Activated B cell treated with CpG ODN at 0.5 μM for 24 hours (primary cell): ENCODE data around the gene EFCAB8. TPM values are rescaled to one million over a fixed set of nuclear protein-coding genes. Genes with fewer than 3 reads are reported as not detected.

Experiments used
- ATAC-seq: fragments of 200-7000 bp; cut with Tn5 transposase; one replicate; pipeline ENCODE4 v1.10.0; 2021; ENCODE audit warnings: low read depth, mild to moderate bottlenecking, moderate library complexity
- CTCF ChIA-PET: fragments of 350-600 bp; sonication (Branson Sonifier 250); formaldehyde crosslinking; loops from one replicate; lab custom pipeline; 2021; ENCODE audit warnings: antibody characterized with exemption; lab: Charles Lee
- POLR2A ChIA-PET: fragments of 350-600 bp; sonication (Branson Sonifier 250); formaldehyde crosslinking; loops from one replicate; lab custom pipeline; 2021; ENCODE audit warnings: antibody characterized with exemption; lab: Charles Lee
- DNase-seq: peaks from one replicate; pipeline ENCODE4 v3.0.0; 2022
- H3K27ac Mint-ChIP-seq: one replicate; pipeline ENCODE4 v1.8.0; 2020; ENCODE audit warnings: mixed read lengths
- H3K27me3 Mint-ChIP-seq: one replicate; pipeline ENCODE4 v1.8.0; 2021; ENCODE audit warnings: mixed read lengths
- H3K36me3 Mint-ChIP-seq: one replicate; pipeline ENCODE4 v1.8.0; 2021; ENCODE audit warnings: low read depth, mixed read lengths
- H3K4me1 Mint-ChIP-seq: one replicate; pipeline ENCODE4 v1.8.0; 2021; ENCODE audit warnings: mixed read lengths
- H3K4me3 Mint-ChIP-seq: one replicate; pipeline ENCODE4 v1.8.0; 2020; ENCODE audit warnings: mild to moderate bottlenecking, mixed read lengths
- H3K9me3 Mint-ChIP-seq: one replicate; pipeline ENCODE4 v1.8.0; 2020; ENCODE audit warnings: mixed read lengths
- CTCF ChIP-seq: fragments of 200-600 bp; IDR thresholded peaks from one replicate; pipeline ENCODE4 v1.8.0; 2022; ENCODE audit warnings: antibody characterized with exemption, mild to moderate bottlenecking
- intact Hi-C: fragments of 100-400 bp; cut with micrococcal nuclease; formaldehyde crosslinking; loops from one replicate; pipeline ENCODE4 v1.15.1; 2024
- total RNA-seq: library from RNA; stranded (reverse); gene quantifications from 2 replicates; pipeline ENCODE4 v1.2.3, GENCODE V29; 2022

The EFCAB8 gene
- total RNA-seq: 0.71 TPM in 2 replicates

GRCh38 chr20:32858701-32859372 lies at the start of gene EFCAB8:
EFCAB8 (plus strand) TSS chr20:32858923; CDS start chr20:32863793, 4,870 bp downstream.
- H3K36me3 Mint-ChIP-seq: peaks cover 42% of the 10 kb centered on the region
- intact Hi-C loops: no loop called here
- no peak for TF ChIP-seq CTCF
- H3K4me3 Mint-ChIP-seq: no peak within 1 kb of the TSS
- H3K9me3 Mint-ChIP-seq: no peaks in the 10 kb centered on the region
- H3K4me1 Mint-ChIP-seq: no peaks in the 10 kb centered on the region
- ATAC-seq (no peak), DNase-seq (no peak)
- no peak within 1 kb of the TSS for H3K27ac Mint-ChIP-seq
- ChIA-PET POLR2A (no interaction called here), CTCF (no interaction called here)
- H3K27me3 Mint-ChIP-seq: no peaks in the 10 kb centered on the region

- intact Hi-C loops: no loop called here
These were observed 48.8 kb upstream of the EFCAB8 start for GRCh38 chr20:32809907-32810306.

GRCh38 chr20:32810941-32811340 lies 47.8 kb upstream of the EFCAB8 start:
- Mint-ChIP-seq H3K4me1 (no peaks in the 10 kb centered on the region), H3K36me3 (no peaks in the 10 kb centered on the region), H3K9me3 (no peaks in the 10 kb centered on the region), H3K27ac (no peak overlapping the region), H3K4me3 (no peak overlapping the region), H3K27me3 (no peaks in the 10 kb centered on the region)
- DNase-seq: no peak
- no peak for ATAC-seq
- ChIA-PET POLR2A (no interaction called here), CTCF (no interaction called here)
- intact Hi-C loops: no loop called here
- TF ChIP-seq CTCF: no peak

More at GRCh38 chr20:32809907-32810306, 48.8 kb upstream of the EFCAB8 start:
- CTCF ChIA-PET: interaction anchor here (2.0 kb wide), 1 partner anchor 32 kb away, joined by 5 read pairs; no protein-coding TSS in a partner anchor
- no peak overlapping the region for H3K4me3 Mint-ChIP-seq
- no peaks in the 10 kb centered on the region for H3K36me3 Mint-ChIP-seq
- no peak for TF ChIP-seq CTCF
- H3K4me1 Mint-ChIP-seq: no peaks in the 10 kb centered on the region
- POLR2A ChIA-PET: no interaction called here
- H3K27ac Mint-ChIP-seq: no peak overlapping the region
- ATAC-seq (no peak), DNase-seq (no peak)
- no peaks in the 10 kb centered on the region for H3K9me3 Mint-ChIP-seq
- no peaks in the 10 kb centered on the region for H3K27me3 Mint-ChIP-seq

GRCh38 chr20:32811886-32812285 lies 46.8 kb upstream of the EFCAB8 start:
- no peaks in the 10 kb centered on the region for H3K27me3 Mint-ChIP-seq
- TF ChIP-seq CTCF: no peak
- no peaks in the 10 kb centered on the region for H3K36me3 Mint-ChIP-seq
- H3K4me1 Mint-ChIP-seq: no peaks in the 10 kb centered on the region
- ChIA-PET POLR2A (no interaction called here), CTCF (no interaction called here)
- no peak for ATAC-seq
- no peaks in the 10 kb centered on the region for H3K9me3 Mint-ChIP-seq
- no peak overlapping the region for H3K27ac Mint-ChIP-seq
- intact Hi-C loops: no loop called here
- no peak overlapping the region for H3K4me3 Mint-ChIP-seq
- no peak for DNase-seq

GRCh38 chr20:32819992-32820697 lies 38.6 kb upstream of the EFCAB8 start:
- CTCF ChIA-PET: interaction anchor here (0.9 kb wide), 1 partner anchor 10 kb away, joined by 3 read pairs; no protein-coding TSS in a partner anchor
- intact Hi-C loops: loop anchor here (1.0 to 5.0 kb wide), 2 partner anchors 28 to 78 kb away; partner anchors contain the start of gene COMMD7
- H3K27me3 Mint-ChIP-seq: no peaks in the 10 kb centered on the region

More at GRCh38 chr20:32819992-32820697, 38.6 kb upstream of the EFCAB8 start:
- H3K9me3 Mint-ChIP-seq: no peaks in the 10 kb centered on the region
- H3K4me1 Mint-ChIP-seq: peaks cover 43% of the 10 kb centered on the region
- TF ChIP-seq CTCF: no peak
- ATAC-seq (peak; percentile 74), DNase-seq (no peak)
- peak overlapping the region; percentile 91 for H3K27ac Mint-ChIP-seq
- H3K36me3 Mint-ChIP-seq: peaks cover 3% of the 10 kb centered on the region
- POLR2A ChIA-PET: interaction anchor here (0.6 to 2.0 kb wide), 18 partner anchors 10 to 1557 kb away, joined by 3 to 13 read pairs (median 4); no protein-coding TSS in a partner anchor
- H3K4me3 Mint-ChIP-seq: peak overlapping the region; percentile 96
